ENCODE data around the gene MFSD2B.

- no peak for TF ChIP-seq POLR2A (IDR thresholded peaks at IDR 0.05; ENCODE audit: low read length)
- TF ChIP-seq GATA1 (IDR thresholded peaks at IDR 0.05; ENCODE audit: low read depth, low read length): no peak
Measured at GRCh38 chr2:24072259-24072658, 62.4 kb downstream of the MFSD2B start.
